ENCODE data around the gene CDC14A.

CDC14A gene

DNA sequence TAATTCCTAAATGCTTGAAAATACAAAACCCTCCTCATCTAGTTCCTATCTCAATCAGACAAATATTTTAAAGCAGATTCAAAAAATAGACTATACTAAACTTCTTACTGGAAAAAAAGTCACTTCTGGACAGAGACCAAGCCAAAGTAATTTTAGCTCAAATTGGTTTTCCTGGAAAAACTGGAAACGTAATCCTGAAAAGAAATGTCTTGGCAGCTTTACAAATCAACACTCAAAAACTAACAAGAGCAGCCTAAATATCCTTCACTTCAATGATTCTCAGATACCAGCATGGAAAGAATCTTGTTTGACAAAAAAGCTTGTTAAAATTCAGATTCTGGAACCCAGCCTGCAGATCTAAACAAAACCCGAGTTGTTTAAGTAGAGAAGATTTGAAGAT, 176.6 kb downstream of the CDC14A start:
- peak overlapping the region; percentile 21 for H3K9ac ChIP-seq (ENCODE audit: low read length)
- no peak overlapping the region for H3K18ac ChIP-seq (ENCODE audit: low read depth in 1 of 2, low read length in 2 of 2)
- no peaks in the 10 kb centered on the region for H3K27me3 ChIP-seq (ENCODE audit: control insufficient read depth in 1 of 2, insufficient read depth in 1 of 2, low read length in 2 of 2)
- H2BK120ac ChIP-seq (ENCODE audit: low read depth, low read length) = no peak overlapping the region
- no peaks in the 10 kb centered on the region for H3K36me3 ChIP-seq (ENCODE audit: control insufficient read depth in 1 of 2, insufficient read depth in 2 of 2, low read depth in 1 of 2, low read length in 2 of 2)
- H2BK5ac ChIP-seq (ENCODE audit: low read depth, low read length, poor library complexity, severe bottlenecking) = no peak overlapping the region
- H3K14ac ChIP-seq (ENCODE audit: low read length in 2 of 2) = no peak overlapping the region
- H4K91ac ChIP-seq (ENCODE audit: low read length) = no peak overlapping the region
- H2BK15ac ChIP-seq (ENCODE audit: low read depth, poor library complexity, severe bottlenecking) = no peak overlapping the region
- no peaks in the 10 kb centered on the region for H3K9me3 ChIP-seq (ENCODE audit: control insufficient read depth, low read length)
- H3K27ac ChIP-seq (ENCODE audit: low read length, poor library complexity, severe bottlenecking) = no peak overlapping the region
- no peak overlapping the region for H2BK12ac ChIP-seq (ENCODE audit: low read length in 2 of 2)
- H3K4ac ChIP-seq (ENCODE audit: low read depth in 1 of 2, low read length in 2 of 2) = no peak overlapping the region
- no peak overlapping the region for H2AFZ ChIP-seq (ENCODE audit: low read depth, low read length)
- H3K23ac ChIP-seq (ENCODE audit: low read length in 2 of 2) = no peak overlapping the region
- no peak overlapping the region for H2AK5ac ChIP-seq (ENCODE audit: low read length, severe bottlenecking)
- DNase-seq = no peak
- WGBS = 63% methylated on average over 1 of the region's 2 CpGs
- H4K8ac ChIP-seq (ENCODE audit: low read length) = no peak overlapping the region
- no peaks in the 10 kb centered on the region for H3K4me1 ChIP-seq (ENCODE audit: control insufficient read depth, insufficient read depth, low read depth, low read length)
- H3K4me3 ChIP-seq (ENCODE audit: insufficient read depth in 1 of 2, low read depth in 1 of 2, low read length in 2 of 2) = no peak overlapping the region
- H3K79me1 ChIP-seq (replicated peaks; ENCODE audit: low read length, poor library complexity, severe bottlenecking) = no peaks in the 10 kb centered on the region
- H3K4me2 ChIP-seq (ENCODE audit: low read length, poor library complexity, severe bottlenecking) = no peak overlapping the region

DNA sequence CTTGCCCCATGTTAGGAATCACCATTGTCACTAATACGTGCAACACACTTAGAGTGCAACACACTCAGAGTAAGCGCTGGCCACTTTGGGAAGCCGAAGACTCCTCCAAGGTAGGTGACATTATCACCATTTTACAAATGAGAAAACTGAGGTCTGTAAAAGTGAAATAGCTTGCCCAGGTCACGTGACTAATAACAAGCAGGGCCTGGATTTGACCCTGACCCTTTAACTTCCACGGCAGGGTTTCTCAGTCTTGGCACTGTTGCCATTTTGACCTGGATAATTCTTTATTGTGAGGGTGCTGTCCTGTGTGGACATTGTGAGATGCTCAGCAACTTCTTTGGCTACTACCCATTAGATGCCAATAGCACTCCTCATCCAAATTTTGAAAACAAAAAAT, 177.8 kb downstream of the CDC14A start:
- no peak overlapping the region for H4K8ac ChIP-seq (ENCODE audit: low read length)
- H3K18ac ChIP-seq (ENCODE audit: low read depth in 1 of 2, low read length in 2 of 2) = peak overlapping the region in 1 of 2 experiments; percentile 48
- H3K9ac ChIP-seq (ENCODE audit: low read length) = no peak overlapping the region
- H3K9me3 ChIP-seq (ENCODE audit: control insufficient read depth, low read length) = no peaks in the 10 kb centered on the region
- peaks cover 0 to 4% of the 10 kb centered on the region in 2 experiments for H3K27me3 ChIP-seq (ENCODE audit: control insufficient read depth in 1 of 2, insufficient read depth in 1 of 2, low read length in 2 of 2)
- H3K4me1 ChIP-seq (ENCODE audit: control insufficient read depth, insufficient read depth, low read depth, low read length) = no peaks in the 10 kb centered on the region
- H2BK120ac ChIP-seq (ENCODE audit: low read depth, low read length) = no peak overlapping the region
- no peak overlapping the region for H3K4ac ChIP-seq (ENCODE audit: low read depth in 1 of 2, low read length in 2 of 2)
- no peak for DNase-seq
- H3K14ac ChIP-seq (ENCODE audit: low read length in 2 of 2) = no peak overlapping the region
- no peak overlapping the region for H2BK15ac ChIP-seq (ENCODE audit: low read depth, poor library complexity, severe bottlenecking)
- H2AFZ ChIP-seq (ENCODE audit: low read depth, low read length) = no peak overlapping the region
- H3K4me3 ChIP-seq (ENCODE audit: insufficient read depth in 1 of 2, low read depth in 1 of 2, low read length in 2 of 2) = no peak overlapping the region
- no peak overlapping the region for H2AK5ac ChIP-seq (ENCODE audit: low read length, severe bottlenecking)
- H3K4me2 ChIP-seq (ENCODE audit: low read length, poor library complexity, severe bottlenecking) = no peak overlapping the region
- H3K27ac ChIP-seq (ENCODE audit: low read length, poor library complexity, severe bottlenecking) = no peak overlapping the region
- no peak overlapping the region for H2BK5ac ChIP-seq (ENCODE audit: low read depth, low read length, poor library complexity, severe bottlenecking)
- no peak overlapping the region for H4K91ac ChIP-seq (ENCODE audit: low read length)
- WGBS = 98% methylated on average over 5 of the region's 5 CpGs
- H3K36me3 ChIP-seq (ENCODE audit: control insufficient read depth in 1 of 2, insufficient read depth in 2 of 2, low read depth in 1 of 2, low read length in 2 of 2) = no peaks in the 10 kb centered on the region
- H3K79me1 ChIP-seq (replicated peaks; ENCODE audit: low read length, poor library complexity, severe bottlenecking) = no peaks in the 10 kb centered on the region
- H2BK12ac ChIP-seq (ENCODE audit: low read length in 2 of 2) = peak overlapping the region in 1 of 2 experiments; percentile 67
- H3K23ac ChIP-seq (ENCODE audit: low read length in 2 of 2) = peak overlapping the region in 1 of 2 experiments; percentile 72

DNA sequence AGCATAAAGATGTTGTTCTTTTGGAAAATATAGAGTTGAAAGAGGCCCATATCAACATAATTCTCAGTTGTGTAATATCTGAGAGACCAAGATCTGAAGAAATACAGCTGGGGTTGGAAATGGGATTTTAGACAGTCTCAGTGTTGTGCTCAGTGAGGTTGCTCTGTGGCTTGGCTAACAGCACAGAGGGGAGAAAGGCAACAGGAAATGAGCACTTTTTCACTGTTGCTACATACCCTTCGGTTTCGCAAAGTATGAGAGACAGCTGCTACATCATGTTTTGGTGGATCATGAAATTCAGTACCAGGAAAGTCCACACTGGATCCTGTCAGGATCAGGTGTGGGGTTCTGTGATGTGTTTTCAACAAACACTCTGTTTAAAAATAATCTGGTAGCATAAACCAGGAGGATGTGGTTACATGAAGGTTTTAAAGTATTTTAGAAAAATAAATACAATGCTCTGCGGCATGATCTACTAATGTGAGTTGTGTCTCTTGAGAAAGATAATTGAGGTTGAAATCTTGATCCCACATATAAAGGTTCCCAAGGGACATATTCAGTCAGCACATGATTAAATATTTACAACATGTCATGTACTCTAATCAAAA, 178.7 kb downstream of the CDC14A start:
- Histone ChIP-seq H2BK12ac (ENCODE audit: low read length in 2 of 2) (no peak overlapping the region), H2AK5ac (ENCODE audit: low read length, severe bottlenecking) (no peak overlapping the region), H3K4me3 (ENCODE audit: insufficient read depth in 1 of 2, low read depth in 1 of 2, low read length in 2 of 2) (no peak overlapping the region), H4K8ac (ENCODE audit: low read length) (no peak overlapping the region), H3K27me3 (ENCODE audit: control insufficient read depth in 1 of 2, insufficient read depth in 1 of 2, low read length in 2 of 2) (peaks cover 0 to 7% of the 10 kb centered on the region in 2 experiments), H3K27ac (ENCODE audit: low read length, poor library complexity, severe bottlenecking) (no peak overlapping the region), H3K4me1 (ENCODE audit: control insufficient read depth, insufficient read depth, low read depth, low read length) (no peaks in the 10 kb centered on the region), H3K9ac (ENCODE audit: low read length) (no peak overlapping the region), H2AFZ (ENCODE audit: low read depth, low read length) (no peak overlapping the region), H3K18ac (ENCODE audit: low read depth in 1 of 2, low read length in 2 of 2) (no peak overlapping the region), H3K4ac (ENCODE audit: low read depth in 1 of 2, low read length in 2 of 2) (no peak overlapping the region), H3K79me1 (replicated peaks; ENCODE audit: low read length, poor library complexity, severe bottlenecking) (no peaks in the 10 kb centered on the region), H3K36me3 (ENCODE audit: control insufficient read depth in 1 of 2, insufficient read depth in 2 of 2, low read depth in 1 of 2, low read length in 2 of 2) (no peaks in the 10 kb centered on the region), H2BK5ac (ENCODE audit: low read depth, low read length, poor library complexity, severe bottlenecking) (no peak overlapping the region), H3K14ac (ENCODE audit: low read length in 2 of 2) (no peak overlapping the region), H3K4me2 (ENCODE audit: low read length, poor library complexity, severe bottlenecking) (no peak overlapping the region), H3K9me3 (ENCODE audit: control insufficient read depth, low read length) (no peaks in the 10 kb centered on the region), H2BK120ac (ENCODE audit: low read depth, low read length) (no peak overlapping the region), H3K23ac (ENCODE audit: low read length in 2 of 2) (no peak overlapping the region), H4K91ac (ENCODE audit: low read length) (no peak overlapping the region), H2BK15ac (ENCODE audit: low read depth, poor library complexity, severe bottlenecking) (no peak overlapping the region)
- peak; percentile 75 for DNase-seq
- WGBS = 52% methylated on average over 3 of the region's 3 CpGs

DNA sequence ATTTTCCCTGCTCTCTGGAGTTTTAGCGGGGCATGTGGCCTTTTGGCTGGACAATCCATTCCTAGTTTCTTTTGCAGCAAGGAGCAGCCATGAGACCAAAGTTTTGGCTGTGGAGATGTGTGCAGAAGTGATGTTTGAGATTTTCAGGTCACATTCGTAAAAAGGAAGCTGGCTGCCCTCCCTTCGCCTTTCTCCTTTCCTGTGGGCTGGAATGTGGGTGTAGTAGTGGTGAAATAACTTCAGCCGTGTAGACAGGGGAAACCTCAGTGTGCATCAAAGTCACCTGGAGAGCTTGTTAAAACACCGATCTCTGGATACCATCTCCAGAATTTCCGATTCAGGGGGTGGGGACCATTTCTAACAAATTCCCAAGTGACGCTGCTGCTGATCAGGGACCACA, 180.3 kb downstream of the CDC14A start:
- Histone ChIP-seq H3K9me3 (ENCODE audit: control insufficient read depth, low read length) (no peaks in the 10 kb centered on the region), H3K4me2 (ENCODE audit: low read length, poor library complexity, severe bottlenecking) (no peak overlapping the region), H2BK12ac (ENCODE audit: low read length in 2 of 2) (no peak overlapping the region), H2AK5ac (ENCODE audit: low read length, severe bottlenecking) (no peak overlapping the region), H3K27me3 (ENCODE audit: control insufficient read depth in 1 of 2, insufficient read depth in 1 of 2, low read length in 2 of 2) (peaks cover 0 to 19% of the 10 kb centered on the region in 2 experiments), H3K18ac (ENCODE audit: low read depth in 1 of 2, low read length in 2 of 2) (no peak overlapping the region), H3K14ac (ENCODE audit: low read length in 2 of 2) (no peak overlapping the region), H4K91ac (ENCODE audit: low read length) (no peak overlapping the region), H2BK5ac (ENCODE audit: low read depth, low read length, poor library complexity, severe bottlenecking) (no peak overlapping the region), H3K9ac (ENCODE audit: low read length) (no peak overlapping the region), H3K27ac (ENCODE audit: low read length, poor library complexity, severe bottlenecking) (no peak overlapping the region), H4K8ac (ENCODE audit: low read length) (no peak overlapping the region), H3K23ac (ENCODE audit: low read length in 2 of 2) (no peak overlapping the region), H3K79me1 (replicated peaks; ENCODE audit: low read length, poor library complexity, severe bottlenecking) (no peaks in the 10 kb centered on the region), H2AFZ (ENCODE audit: low read depth, low read length) (no peak overlapping the region), H3K4ac (ENCODE audit: low read depth in 1 of 2, low read length in 2 of 2) (no peak overlapping the region), H2BK15ac (ENCODE audit: low read depth, poor library complexity, severe bottlenecking) (no peak overlapping the region), H3K4me1 (ENCODE audit: control insufficient read depth, insufficient read depth, low read depth, low read length) (no peaks in the 10 kb centered on the region), H3K36me3 (ENCODE audit: control insufficient read depth in 1 of 2, insufficient read depth in 2 of 2, low read depth in 1 of 2, low read length in 2 of 2) (no peaks in the 10 kb centered on the region), H2BK120ac (ENCODE audit: low read depth, low read length) (no peak overlapping the region), H3K4me3 (ENCODE audit: insufficient read depth in 1 of 2, low read depth in 1 of 2, low read length in 2 of 2) (no peak overlapping the region)
- WGBS = 93% methylated on average over 7 of the region's 7 CpGs
- no peak for DNase-seq
